Measurements from ENCODE around the gene AKT2.

- no peak for TF ChIP-seq CTCF (IDR thresholded peaks at IDR 0.05; ENCODE audit: borderline replicate concordance, extremely low read depth, low read length, poor library complexity, severe bottlenecking)
- no peak for TF ChIP-seq EZH2 (IDR thresholded peaks at IDR 0.05; ENCODE audit: borderline replicate concordance, low read depth, low read length, severe bottlenecking)
Measured at GRCh38 chr19:40303765-40304164, 18.6 kb upstream of the AKT2 start.
